Common myeloid progenitor, CD34-positive (primary cell): ENCODE data around the gene KBTBD2.

Experiments used
- CTCF ChIA-PET: fragments of 350-600 bp; sonication (Branson Sonifier 250); formaldehyde crosslinking; loops from one replicate; lab custom pipeline; 2021; ENCODE audit warnings: antibody characterized with exemption; lab: Charles Lee
- POLR2A ChIA-PET: fragments of 350-600 bp; sonication (Branson Sonifier 250); formaldehyde crosslinking; loops from one replicate; lab custom pipeline; 2021; ENCODE audit warnings: antibody characterized with exemption; lab: Charles Lee
- DNase-seq, 3 donors: peaks; one replicate each; pipeline versions ENCODE4 v3.0.0 to v3.0.0-alpha.2; 2013
- H3K27ac ChIP-seq, 2 experiments: 1 replicate in 1 of 2; 2 replicates in 1 of 2; pipeline ENCODE4 v1.7.0; 2013; ENCODE audit warnings: inconsistent platforms in 2 of 2, low read length in 2 of 2, mild to moderate bottlenecking in 2 of 2, low read depth in 1 of 2, moderate library complexity in 1 of 2; ENCODE audit not compliant: severe bottlenecking in 2 of 2, insufficient read depth in 1 of 2, poor library complexity in 1 of 2
- H3K27me3 ChIP-seq, 5 experiments: replicated peaks in 2 of 5; 1 replicate in 3 of 5; 2 replicates in 2 of 5; pipeline versions ENCODE4 v1.6.1 to v1.7.0; 2013; ENCODE audit warnings: low read length in 4 of 5, mild to moderate bottlenecking in 2 of 5, moderate library complexity in 2 of 5, inconsistent platforms in 1 of 5; ENCODE audit not compliant: insufficient read depth in 5 of 5, control insufficient read depth in 4 of 5
- H3K36me3 ChIP-seq, 4 experiments: 1 replicate in 2 of 4; 2 replicates in 2 of 4; pipeline versions ENCODE4 v1.6.1 to v1.7.0; 2013; ENCODE audit warnings: low read length in 3 of 4, control low read depth in 1 of 4, mild to moderate bottlenecking in 1 of 4; ENCODE audit not compliant: control insufficient read depth in 4 of 4, insufficient read depth in 4 of 4
- H3K4me1 ChIP-seq, 4 experiments: 1 replicate in 3 of 4; 2 replicates in 1 of 4; pipeline versions ENCODE4 v1.6.1 to v1.7.1; 2013; ENCODE audit warnings: low read length in 3 of 4, mild to moderate bottlenecking in 3 of 4, control low read depth in 1 of 4, inconsistent platforms in 1 of 4, moderate library complexity in 1 of 4; ENCODE audit not compliant: control insufficient read depth in 4 of 4, insufficient read depth in 4 of 4; ENCODE audit errors: control extremely low read depth in 1 of 4
- H3K4me3 ChIP-seq, 7 experiments: 1 replicate in 4 of 7; 2 replicates in 3 of 7; pipeline versions ENCODE4 v1.5.1 to v1.7.0; 2013; ENCODE audit warnings: mild to moderate bottlenecking in 7 of 7, low read length in 6 of 7, moderate library complexity in 6 of 7, inconsistent platforms in 2 of 7, low read depth in 2 of 7, control low read depth in 1 of 7; ENCODE audit not compliant: insufficient read depth in 4 of 7, control insufficient read depth in 1 of 7; ENCODE audit errors: extremely low read depth in 1 of 7
- H3K9me3 ChIP-seq, 5 experiments: 1 replicate in 4 of 5; 2 replicates in 1 of 5; pipeline versions ENCODE4 v1.6.1 to v1.7.1; 2013; ENCODE audit warnings: low read length in 4 of 5, mild to moderate bottlenecking in 2 of 5, inconsistent platforms in 1 of 5, low read depth in 1 of 5, moderate library complexity in 1 of 5; ENCODE audit not compliant: control insufficient read depth in 4 of 5, insufficient read depth in 2 of 5; ENCODE audit errors: control extremely low read depth in 1 of 5
- WGBS: methylation state at CpG from one replicate; pipeline ENCODE4 v1.1.5; 2013; ENCODE audit not compliant: insufficient coverage; 5-methylcytosine and 5-hydroxymethylcytosine counted together

KBTBD2 gene

DNA sequence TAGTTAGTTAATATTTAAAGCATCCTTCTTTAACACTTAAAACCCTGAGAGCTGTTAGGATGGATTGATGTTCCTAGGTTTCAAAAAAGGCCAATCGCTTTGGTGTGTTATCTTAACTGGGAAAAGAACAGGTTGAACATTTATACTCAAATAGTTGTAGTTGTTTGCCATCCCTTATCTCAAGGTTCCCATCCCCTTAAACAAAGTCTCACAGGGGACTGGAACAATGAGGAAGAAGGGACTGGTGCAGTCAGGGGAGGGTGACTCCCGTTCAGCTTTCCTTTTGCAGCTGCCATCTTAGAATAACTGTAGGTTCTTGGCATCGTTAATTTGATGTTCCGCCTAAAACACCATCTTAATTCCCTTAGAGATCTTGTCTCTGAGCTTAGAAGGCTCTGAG is 2.6 kb upstream of the KBTBD2 start:
- Histone ChIP-seq H3K4me1 (peaks cover 17 to 31% (median 22%) of the 10 kb centered on the region in 4 experiments), H3K27ac (no peak overlapping the region), H3K27me3 (no peaks in the 10 kb centered on the region), H3K4me3 (no peak overlapping the region), H3K9me3 (no peaks in the 10 kb centered on the region), H3K36me3 (no peaks in the 10 kb centered on the region)
- ChIA-PET CTCF (interaction anchor here (1.9 to 3.1 kb wide), 5 partner anchors 9 to 214 kb away, joined by 8 to 15 read pairs (median 12); partner anchors contain the start of gene RP9), POLR2A (no interaction called here)
- WGBS: 93% methylated on average over 2 of the region's 4 CpGs
- DNase-seq: no peak

DNA sequence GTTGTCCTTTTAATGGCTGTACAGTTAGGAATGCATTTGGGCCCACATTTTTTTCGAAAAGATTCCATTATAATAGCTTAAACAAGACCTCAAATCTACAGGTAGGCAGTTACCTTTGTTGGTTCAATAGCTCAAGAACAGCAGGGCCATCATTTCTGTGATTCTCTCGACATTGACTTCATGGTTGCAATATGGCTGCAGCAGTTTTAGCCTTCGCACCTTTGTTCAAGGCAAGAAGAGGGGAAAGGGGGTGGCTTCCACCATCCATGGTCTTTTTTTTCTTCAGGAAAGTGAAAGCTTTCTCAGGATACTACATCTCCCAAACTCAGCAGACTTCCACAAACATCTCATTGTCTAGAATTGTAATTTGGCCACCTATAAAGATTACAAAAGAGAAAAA is 2.2 kb upstream of the KBTBD2 start:
- 100% methylated on average over 2 of the region's 3 CpGs for WGBS
- Histone ChIP-seq H3K36me3 (no peaks in the 10 kb centered on the region), H3K4me3 (no peak overlapping the region), H3K4me1 (peaks cover 17 to 33% (median 23%) of the 10 kb centered on the region in 4 experiments), H3K27me3 (no peaks in the 10 kb centered on the region), H3K9me3 (no peaks in the 10 kb centered on the region), H3K27ac (no peak overlapping the region)
- DNase-seq: no peak
- ChIA-PET CTCF (interaction anchor here (1.6 to 3.1 kb wide), 6 partner anchors 9 to 214 kb away, joined by 4 to 15 read pairs (median 12); partner anchors contain the start of gene RP9), POLR2A (no interaction called here)

DNA sequence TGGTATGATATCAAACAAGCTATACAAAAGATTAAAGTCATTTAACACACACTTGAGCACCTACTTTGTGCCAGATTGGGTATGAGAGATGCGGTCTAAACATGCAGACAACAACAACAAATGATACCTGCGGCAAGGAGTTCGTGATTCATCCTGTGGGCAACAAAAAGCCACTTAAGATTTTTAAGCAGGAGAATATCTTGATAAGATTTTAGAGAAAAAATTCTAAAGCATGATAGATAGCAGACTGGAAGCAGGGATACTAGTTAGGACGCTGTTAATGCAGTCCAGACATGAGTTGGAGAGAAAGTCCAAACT is 1.6 kb upstream of the KBTBD2 start:
- peak overlapping the region in 4 of 7 experiments; percentile 38 to 84 (median 71) for H3K4me3 ChIP-seq
- no peaks in the 10 kb centered on the region for H3K9me3 ChIP-seq
- POLR2A ChIA-PET: interaction anchor here (1.4 kb wide), 2 partner anchors 12 to 46 kb away, joined by 3 to 6 read pairs; no protein-coding TSS in a partner anchor
- peaks cover 17 to 39% (median 26%) of the 10 kb centered on the region in 4 experiments for H3K4me1 ChIP-seq
- H3K36me3 ChIP-seq: no peaks in the 10 kb centered on the region
- no peak for DNase-seq
- peak overlapping the region in 1 of 2 experiments; percentile 95 for H3K27ac ChIP-seq
- 91% methylated on average over 4 of the region's 4 CpGs for WGBS
- H3K27me3 ChIP-seq: no peaks in the 10 kb centered on the region
- CTCF ChIA-PET: interaction anchor here (1.6 to 3.1 kb wide), 6 partner anchors 10 to 215 kb away, joined by 4 to 15 read pairs (median 12); partner anchors contain the start of gene RP9

DNA sequence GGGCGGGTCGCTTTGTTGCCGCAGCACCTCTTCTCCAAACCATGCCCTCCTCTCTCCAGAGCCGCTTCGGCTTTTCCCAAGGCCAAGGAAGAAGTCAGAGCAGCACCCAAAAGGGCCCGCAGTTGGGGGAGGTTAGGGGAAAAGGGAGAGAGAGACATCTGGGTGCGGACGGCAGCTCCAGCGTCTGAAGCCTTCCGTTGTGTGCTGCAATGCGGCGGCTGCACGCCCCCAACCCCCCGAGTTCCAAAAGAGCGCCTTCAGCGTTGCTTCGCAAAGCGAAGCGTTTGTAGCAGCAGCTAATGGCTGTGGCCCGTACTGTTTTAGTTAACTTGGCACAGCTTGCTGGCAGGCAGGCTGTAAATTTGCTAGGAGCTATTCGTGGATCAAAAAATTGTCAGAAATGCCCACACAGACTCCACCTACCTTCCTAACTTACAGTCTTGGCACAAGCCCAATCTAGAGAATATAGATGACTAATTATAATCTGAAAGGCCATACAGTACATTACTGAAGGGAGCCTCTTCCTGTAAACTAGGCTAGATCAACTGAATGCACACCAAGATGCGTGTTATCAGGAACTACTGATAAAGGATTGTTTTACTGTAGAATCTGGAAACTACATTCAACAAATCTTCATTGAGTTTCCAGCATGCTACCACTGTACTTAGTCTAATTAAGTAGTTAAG is 1.1 kb upstream of the KBTBD2 start:
- ChIA-PET POLR2A (interaction anchor here (1.4 to 2.4 kb wide), 3 partner anchors 13 to 50 kb away, joined by 3 to 8 read pairs (median 6); no protein-coding TSS in a partner anchor), CTCF (interaction anchor here (1.6 to 3.1 kb wide), 6 partner anchors 10 to 215 kb away, joined by 4 to 15 read pairs (median 12); partner anchors contain the start of gene RP9)
- Histone ChIP-seq H3K27ac (peak overlapping the region; percentile 93 to 95), H3K4me1 (peaks cover 22 to 44% (median 29%) of the 10 kb centered on the region in 4 experiments), H3K9me3 (no peaks in the 10 kb centered on the region), H3K27me3 (no peaks in the 10 kb centered on the region), H3K36me3 (no peaks in the 10 kb centered on the region), H3K4me3 (peak overlapping the region; percentile 29 to 85 (median 80))
- 0% methylated on average over 20 of the region's 22 CpGs for WGBS
- DNase-seq: peak; percentile 62 to 88 (median 85)

DNA sequence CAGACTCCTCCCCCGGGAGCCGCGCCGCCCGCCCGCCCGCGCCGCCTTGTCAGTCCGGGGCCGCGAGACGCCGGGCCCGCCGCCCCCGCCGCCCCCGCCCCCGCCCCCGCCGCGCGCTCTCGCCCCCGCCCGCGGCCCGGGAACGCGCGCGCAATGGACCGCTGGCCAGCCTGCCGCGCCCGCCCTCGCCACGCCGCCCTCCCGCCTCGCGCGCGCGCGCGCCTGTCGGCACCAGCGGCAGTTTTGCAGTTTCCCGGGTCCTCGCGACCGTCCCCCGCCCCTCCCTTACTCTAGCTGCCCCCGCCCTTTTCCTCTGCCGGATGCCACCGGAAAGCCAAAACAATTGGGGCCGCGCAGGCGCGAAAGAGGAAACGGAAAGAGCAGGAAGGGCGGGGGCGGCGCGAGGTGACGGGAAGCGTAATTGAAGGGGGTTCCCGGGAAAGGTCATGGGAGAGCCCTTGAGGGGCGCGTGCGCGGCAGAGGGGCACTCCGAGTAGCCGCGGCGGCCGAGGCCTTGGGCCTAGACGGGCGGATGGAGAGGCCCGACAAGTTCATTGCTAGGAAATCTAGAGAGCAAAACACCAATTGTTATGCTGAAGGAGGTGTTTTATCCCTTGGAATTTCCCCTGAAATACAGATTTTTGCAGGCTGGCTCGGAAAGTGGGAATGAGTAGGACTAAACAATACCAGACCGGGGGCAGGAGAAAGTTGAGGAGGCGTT is 400 bp upstream of the KBTBD2 start:
- H3K36me3 ChIP-seq: no peaks in the 10 kb centered on the region
- no peaks in the 10 kb centered on the region for H3K9me3 ChIP-seq
- peak overlapping the region; percentile 93 to 98 for H3K27ac ChIP-seq
- WGBS: 0% methylated on average over 53 of the region's 85 CpGs
- POLR2A ChIA-PET: interaction anchor here (1.4 to 2.4 kb wide), 3 partner anchors 13 to 51 kb away, joined by 3 to 8 read pairs (median 6); no protein-coding TSS in a partner anchor
- H3K4me3 ChIP-seq: peak overlapping the region; percentile 81 to 98 (median 92)
- peaks cover 25 to 51% (median 32%) of the 10 kb centered on the region in 4 experiments for H3K4me1 ChIP-seq
- peak; percentile 94 to 97 (median 97) for DNase-seq
- no peaks in the 10 kb centered on the region for H3K27me3 ChIP-seq
- CTCF ChIA-PET: interaction anchor here (1.6 to 3.1 kb wide), 6 partner anchors 11 to 216 kb away, joined by 4 to 15 read pairs (median 12); partner anchors contain the start of gene RP9

DNA sequence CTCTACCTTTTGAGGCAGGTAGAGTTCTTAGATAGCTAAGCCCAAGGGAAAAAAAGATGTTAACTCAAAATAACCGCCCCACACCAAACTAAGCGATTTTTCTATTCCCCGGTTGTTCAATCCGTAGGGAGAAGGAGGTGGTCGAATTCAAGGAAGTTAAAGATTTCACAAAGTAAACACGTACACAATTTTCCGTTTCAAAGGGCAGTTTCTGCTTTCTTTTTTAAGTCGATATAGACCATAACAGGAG is 842 bp downstream of the KBTBD2 start:
- Histone ChIP-seq H3K4me3 (peak overlapping the region; percentile 81 to 98 (median 92)), H3K36me3 (no peaks in the 10 kb centered on the region), H3K9me3 (no peaks in the 10 kb centered on the region), H3K27ac (peak overlapping the region; percentile 95 to 98), H3K4me1 (peaks cover 25 to 53% (median 33%) of the 10 kb centered on the region in 4 experiments), H3K27me3 (no peaks in the 10 kb centered on the region)
- POLR2A ChIA-PET: interaction anchor here (0.9 to 2.4 kb wide), 3 partner anchors 14 to 52 kb away, joined by 3 to 8 read pairs (median 4); no protein-coding TSS in a partner anchor
- DNase-seq: no peak
- 0% methylated on average over 8 of the region's 8 CpGs for WGBS
- CTCF ChIA-PET: interaction anchor here (2.0 to 2.9 kb wide), 2 partner anchors 22 to 44 kb away, joined by 6 to 15 read pairs; no protein-coding TSS in a partner anchor
